CD14-positive monocyte (primary cell): Measurements from ENCODE around the gene HS3ST6. TPM values are rescaled to one million over a fixed set of nuclear protein-coding genes. Genes with fewer than 3 reads are reported as not detected.

Experiments used
- DNase-seq, 3 donors: peaks; one replicate each; pipeline ENCODE4 v3.0.0-alpha.2; 2011 to 2022
- H2AFZ ChIP-seq: 2 replicates; pipeline ENCODE4 v1.6.0; 2012; ENCODE audit warnings: mild to moderate bottlenecking, low read depth, low read length, inconsistent platforms; ENCODE audit not compliant: insufficient read depth, poor library complexity, severe bottlenecking
- H3K27ac ChIP-seq, 2 donors: 1 replicate in 1 of 2; 2 replicates in 1 of 2; pipeline ENCODE4 v1.5.1; 2012 to 2013; ENCODE audit warnings: low read length in 2 of 2, control low read depth in 1 of 2, inconsistent platforms in 1 of 2, low read depth in 1 of 2, mild to moderate bottlenecking in 1 of 2
- H3K27me3 ChIP-seq, 2 donors: one replicate each; pipeline versions ENCODE4 v1.6.0 to v1.6.1; 2011 to 2013; ENCODE audit warnings: low read length in 2 of 2; ENCODE audit not compliant: control insufficient read depth in 2 of 2, insufficient read depth in 2 of 2
- H3K36me3 ChIP-seq, 2 donors: replicated peaks in 1 of 2; 1 replicate in 1 of 2; 2 replicates in 1 of 2; pipeline versions ENCODE4 v1.5.1 to v1.6.1; 2012 to 2013; ENCODE audit warnings: low read length in 2 of 2, control low read depth in 1 of 2, inconsistent platforms in 1 of 2, mild to moderate bottlenecking in 1 of 2; ENCODE audit not compliant: insufficient read depth in 2 of 2, control insufficient read depth in 1 of 2
- H3K4me1 ChIP-seq, 2 donors: 1 replicate in 1 of 2; 2 replicates in 1 of 2; pipeline versions ENCODE4 v1.5.1 to v1.6.1; 2012 to 2013; ENCODE audit warnings: low read length in 2 of 2, control low read depth in 1 of 2, inconsistent platforms in 1 of 2, mild to moderate bottlenecking in 1 of 2, moderate library complexity in 1 of 2; ENCODE audit not compliant: insufficient read depth in 2 of 2, control insufficient read depth in 1 of 2
- H3K4me2 ChIP-seq: replicated peaks from 2 replicates; pipeline ENCODE3; 2012; ENCODE audit warnings: low read length, moderate library complexity, mild to moderate bottlenecking; ENCODE audit not compliant: poor library complexity, severe bottlenecking; ENCODE audit errors: extremely low read depth
- H3K4me3 ChIP-seq, 3 experiments: fragments of 200-600 bp in 1 of 3; sonication (generic) in 1 of 3; replicated peaks in 1 of 3; 1 replicate in 2 of 3; 2 replicates in 1 of 3; pipeline ENCODE4 v1.5.1; 2011 to 2013; ENCODE audit warnings: low read length in 3 of 3, mild to moderate bottlenecking in 3 of 3, control low read depth in 2 of 3, low read depth in 2 of 3, inconsistent platforms in 1 of 3, moderate library complexity in 1 of 3
- H3K79me2 ChIP-seq: 2 replicates; pipeline ENCODE4 v1.6.0; 2012; ENCODE audit warnings: mild to moderate bottlenecking, control low read depth, inconsistent platforms, low read length, moderate library complexity; ENCODE audit not compliant: insufficient read depth
- H3K9ac ChIP-seq: 2 replicates; pipeline ENCODE4 v1.6.0; 2017; ENCODE audit warnings: low read length, mild to moderate bottlenecking; ENCODE audit not compliant: insufficient read depth, poor library complexity, severe bottlenecking
- H3K9me3 ChIP-seq, 2 donors: replicated peaks in 1 of 2; 1 replicate in 1 of 2; 2 replicates in 1 of 2; pipeline versions ENCODE4 v1.5.1 to v1.6.1; 2012 to 2013; ENCODE audit warnings: low read length in 2 of 2, control low read depth in 1 of 2; ENCODE audit not compliant: control insufficient read depth in 1 of 2, insufficient read depth in 1 of 2
- H4K20me1 ChIP-seq: 2 replicates; pipeline ENCODE4 v1.6.0; 2012; ENCODE audit warnings: mild to moderate bottlenecking, low read length, control low read depth, moderate library complexity; ENCODE audit not compliant: insufficient read depth
- H3K27ac Mint-ChIP-seq, 7 donors: one replicate each; pipeline ENCODE4 v1.8.0; 2020; ENCODE audit warnings: mild to moderate bottlenecking in 7 of 7, mixed read lengths in 7 of 7, moderate library complexity in 6 of 7, inconsistent platforms in 2 of 7
- H3K27me3 Mint-ChIP-seq, 3 donors: one replicate each; pipeline ENCODE4 v1.8.0; 2021 to 2022; ENCODE audit warnings: low read depth in 3 of 3, mild to moderate bottlenecking in 3 of 3, mixed read lengths in 3 of 3, moderate library complexity in 3 of 3, inconsistent platforms in 1 of 3
- H3K36me3 Mint-ChIP-seq, 2 donors: one replicate each; pipeline ENCODE4 v1.8.0; 2020; ENCODE audit warnings: mixed read lengths in 2 of 2, inconsistent platforms in 1 of 2, mild to moderate bottlenecking in 1 of 2
- H3K4me1 Mint-ChIP-seq: one replicate; pipeline ENCODE4 v1.8.0; 2020; ENCODE audit warnings: mild to moderate bottlenecking, mixed read lengths
- H3K4me3 Mint-ChIP-seq, 2 donors: one replicate each; pipeline ENCODE4 v1.8.0; 2020; ENCODE audit warnings: mild to moderate bottlenecking in 2 of 2, mixed read lengths in 2 of 2, moderate library complexity in 1 of 2
- H3K9me3 Mint-ChIP-seq, 7 donors: one replicate each; pipeline ENCODE4 v1.8.0; 2020 to 2022; ENCODE audit warnings: mixed read lengths in 7 of 7, mild to moderate bottlenecking in 6 of 7, moderate library complexity in 6 of 7, inconsistent platforms in 2 of 7
- CTCF ChIP-seq: fragments of 200-600 bp; IDR thresholded peaks from one replicate; pipeline ENCODE4 v1.8.0; 2022; ENCODE audit warnings: antibody characterized with exemption, mild to moderate bottlenecking
- WGBS: methylation state at CpG from one replicate; pipeline ENCODE4 v1.1.5; 2013; ENCODE audit warnings: missing lambda C conversion rate; ENCODE audit not compliant: insufficient coverage; 5-methylcytosine and 5-hydroxymethylcytosine counted together
- intact Hi-C, 2 donors: fragments of 100-400 bp; cut with micrococcal nuclease; formaldehyde crosslinking; loops; one replicate each; pipeline versions ENCODE4 v1.15.0 to v1.15.1; 2023
- polyA plus RNA-seq, 3 donors: library from polyadenylated mRNA; depleted of rRNA in 1 of 3; unstranded in 2 of 3; stranded (reverse) in 1 of 3; fragments of 300-500 nt in 2 of 3; fragments of >200 nt in 1 of 3; fragmentation: Illumina TruSeq in 2 of 3; gene quantifications; 1 replicate in 2 of 3; 2 replicates in 1 of 3; pipeline ENCODE4 v1.2.3, GENCODE V29; 2012 to 2021

HS3ST6 gene
- polyA plus RNA-seq, 3 donors: not detected

- H3K27ac Mint-ChIP-seq: no peak overlapping the region
- Histone ChIP-seq H2AFZ (no peak overlapping the region), H3K4me3 (no peak overlapping the region), H3K4me1 (no peaks in the 10 kb centered on the region), H3K79me2 (no peaks in the 10 kb centered on the region), H3K4me2 (no peak overlapping the region), H3K27me3 (no peaks in the 10 kb centered on the region), H3K36me3 (no peaks in the 10 kb centered on the region), H3K9ac (no peak overlapping the region), H3K27ac (no peak overlapping the region), H3K9me3 (no peaks in the 10 kb centered on the region), H4K20me1 (no peaks in the 10 kb centered on the region)
- 100% methylated on average over 4 of the region's 11 CpGs for WGBS
- H3K4me3 Mint-ChIP-seq: no peak overlapping the region
- TF ChIP-seq CTCF: no peak
- no peaks in the 10 kb centered on the region for H3K36me3 Mint-ChIP-seq
- peaks cover 2 to 13% (median 8%) of the 10 kb centered on the region in 3 donors for H3K27me3 Mint-ChIP-seq
- DNase-seq: no peak
- H3K4me1 Mint-ChIP-seq: no peaks in the 10 kb centered on the region
- intact Hi-C loops: loop anchor here in 1 of 2 donors (10.0 kb wide), 1 partner anchor 205 kb away; the partner anchor contains the start of gene TRAF7
- H3K9me3 Mint-ChIP-seq: no peaks in the 10 kb centered on the region
These were observed 31.3 kb upstream of the HS3ST6 start for GRCh38 chr16:1949507-1949906.

GRCh38 chr16:1947369-1947670, 29.1 kb upstream of the HS3ST6 start:
- H3K4me1 ChIP-seq: peaks cover 10 to 18% of the 10 kb centered on the region in 2 donors
- no peak for TF ChIP-seq CTCF
- H4K20me1 ChIP-seq: peaks cover 5% of the 10 kb centered on the region
- no peak overlapping the region for H3K4me2 ChIP-seq
- no peak overlapping the region for H2AFZ ChIP-seq
- peaks cover 8% of the 10 kb centered on the region for H3K79me2 ChIP-seq
- H3K27me3 ChIP-seq: no peaks in the 10 kb centered on the region
- H3K9ac ChIP-seq: no peak overlapping the region
- Mint-ChIP-seq H3K4me1 (peaks cover 10% of the 10 kb centered on the region), H3K9me3 (no peaks in the 10 kb centered on the region), H3K36me3 (no peaks in the 10 kb centered on the region), H3K27me3 (peaks cover 2 to 6% (median 4%) of the 10 kb centered on the region in 3 donors), H3K27ac (no peak overlapping the region), H3K4me3 (no peak overlapping the region)
- 94% methylated on average over 9 of the region's 9 CpGs for whole genome bisulfite sequencing
- no peak for DNase-seq
- intact Hi-C loops: loop anchor here in 1 of 2 donors (10.0 kb wide), 1 partner anchor 207 kb away; the partner anchor contains the start of gene TRAF7
- H3K36me3 ChIP-seq: no peaks in the 10 kb centered on the region
- no peaks in the 10 kb centered on the region for H3K9me3 ChIP-seq
- no peak overlapping the region for H3K27ac ChIP-seq
- H3K4me3 ChIP-seq: no peak overlapping the region
